ENCODE data around the gene ATP8A2.

ATP8A2 gene

DNA sequence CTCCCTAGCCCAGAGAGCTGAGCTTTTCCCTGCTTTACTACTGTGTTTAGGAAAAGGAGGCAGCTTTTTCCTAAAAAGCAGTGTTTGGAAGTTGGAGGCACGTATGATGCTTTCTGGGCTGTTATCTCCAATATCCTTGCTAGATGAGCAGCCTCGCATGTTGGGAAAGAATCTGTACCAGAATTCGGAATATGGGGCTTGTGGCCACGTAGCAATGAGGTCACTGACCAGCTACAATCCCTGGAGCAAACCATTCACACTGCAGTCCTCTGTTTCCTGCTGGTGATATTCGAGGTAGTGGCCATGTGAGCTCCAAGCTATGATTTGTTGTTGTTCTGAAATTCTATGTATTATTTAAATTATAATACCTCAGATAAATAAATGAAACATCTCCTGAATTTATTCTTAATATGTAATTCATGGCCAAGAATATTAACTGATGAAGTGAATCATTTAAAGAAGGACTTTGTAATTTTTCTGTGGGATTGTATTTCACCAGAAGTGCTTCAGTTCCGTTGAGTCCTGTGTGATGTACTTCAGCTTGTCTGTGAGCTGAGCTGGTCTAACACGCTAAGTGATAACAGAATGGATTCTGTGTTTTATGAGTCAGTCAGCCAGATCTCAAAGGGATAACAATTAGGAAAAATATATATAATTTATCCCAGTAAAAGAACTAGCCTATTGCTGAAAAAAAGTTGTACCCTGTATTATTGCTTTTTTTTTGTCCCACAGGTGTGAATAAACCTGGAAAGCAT is 360.5 kb downstream of the ATP8A2 start:
- no peak for DNase-seq (ENCODE audit: low spot score)

- peak; percentile 54 for DNase-seq (ENCODE audit: low spot score)
Observed at GRCh38 chr13:25733001-25733491, 361.3 kb downstream of the ATP8A2 start.

DNA sequence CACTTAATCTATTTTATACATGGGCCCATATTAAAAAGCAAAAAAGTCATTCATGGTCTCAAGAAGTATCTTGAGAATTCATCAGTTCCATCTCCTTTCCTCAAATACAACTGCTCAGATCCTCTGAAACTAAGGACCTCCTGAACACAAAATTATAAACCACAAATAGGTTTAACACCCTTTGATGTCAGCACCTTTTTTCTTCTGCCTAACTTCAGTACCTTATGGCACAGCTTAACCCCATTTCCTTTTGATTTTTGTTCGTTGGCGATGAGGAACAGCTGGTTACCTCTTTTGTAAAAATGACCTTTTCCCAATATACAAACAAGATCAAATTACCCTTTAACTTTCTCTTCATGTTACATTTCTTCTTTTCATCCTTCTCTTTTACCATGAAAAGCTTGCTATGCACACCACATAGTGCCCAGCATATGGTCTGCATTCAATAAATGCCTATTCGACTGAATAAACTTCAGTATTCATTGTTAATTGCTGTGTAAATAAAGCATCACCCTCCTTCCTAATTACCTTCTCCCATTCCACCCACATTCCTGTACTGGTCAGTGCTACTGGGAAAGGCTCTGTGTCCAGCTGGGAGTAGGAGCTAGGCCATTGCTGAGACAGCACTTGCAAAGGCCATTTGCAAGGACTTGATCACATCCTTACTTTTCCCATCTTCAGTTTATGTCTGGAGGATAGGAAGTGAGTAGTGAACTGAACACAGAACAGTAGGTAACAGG is 362.1 kb downstream of the ATP8A2 start:
- peak; percentile 12 for DNase-seq (ENCODE audit: low spot score)

GRCh38 chr13:25738342-25739196 is 366.8 kb downstream of the ATP8A2 start:
- peak; percentile 10 for DNase-seq (ENCODE audit: low spot score)

GRCh38 chr13:25739376-25739775 is 367.6 kb downstream of the ATP8A2 start:
- no peak for DNase-seq (ENCODE audit: low spot score)

GRCh38 chr13:25741796-25742195 is 370.0 kb downstream of the ATP8A2 start:
- DNase-seq (ENCODE audit: low spot score), result no peak

- DNase-seq (ENCODE audit: low spot score), result no peak
Observed at GRCh38 chr13:25742220-25742619, 370.4 kb downstream of the ATP8A2 start.

DNA sequence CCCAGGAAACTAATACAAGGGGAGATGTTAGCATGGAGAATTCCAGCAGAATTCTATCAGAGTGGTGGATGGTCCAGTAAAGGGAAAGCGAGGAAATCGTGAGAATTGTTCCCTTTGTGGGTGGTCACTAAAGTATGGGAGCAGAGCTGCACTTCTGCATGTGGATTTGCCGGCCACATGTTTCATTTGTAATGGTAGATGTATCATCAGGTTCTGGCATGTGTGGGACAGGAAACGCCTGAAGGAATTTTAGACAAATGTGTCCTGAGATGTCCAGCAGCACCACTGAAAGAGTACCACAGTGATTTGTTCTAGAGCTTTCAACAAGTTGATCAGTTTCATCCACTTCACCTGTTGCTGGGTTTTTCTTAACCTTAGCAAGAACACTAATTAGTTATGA is 371.6 kb downstream of the ATP8A2 start:
- no peak for DNase-seq (ENCODE audit: low spot score)

DNA sequence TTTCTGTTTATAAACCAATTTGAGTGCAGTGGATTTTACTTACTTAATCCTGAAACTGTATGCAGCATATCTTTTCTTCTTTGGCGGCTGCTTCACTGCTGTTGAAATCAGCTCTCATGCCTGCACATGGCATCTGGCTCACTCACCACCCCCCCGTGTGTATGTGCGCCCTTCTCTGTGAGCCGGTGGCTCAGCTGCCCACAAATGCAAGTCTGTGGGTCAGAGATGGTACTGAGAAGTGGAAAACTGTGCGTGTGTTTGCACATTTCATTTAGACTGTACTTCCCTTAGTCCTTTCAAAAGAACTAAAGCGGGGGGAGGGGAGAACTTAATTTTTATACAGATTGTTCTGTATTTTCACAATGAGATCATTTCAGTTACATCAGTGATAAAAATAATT is 372.4 kb downstream of the ATP8A2 start:
- DNase-seq (ENCODE audit: low spot score), result no peak

DNA sequence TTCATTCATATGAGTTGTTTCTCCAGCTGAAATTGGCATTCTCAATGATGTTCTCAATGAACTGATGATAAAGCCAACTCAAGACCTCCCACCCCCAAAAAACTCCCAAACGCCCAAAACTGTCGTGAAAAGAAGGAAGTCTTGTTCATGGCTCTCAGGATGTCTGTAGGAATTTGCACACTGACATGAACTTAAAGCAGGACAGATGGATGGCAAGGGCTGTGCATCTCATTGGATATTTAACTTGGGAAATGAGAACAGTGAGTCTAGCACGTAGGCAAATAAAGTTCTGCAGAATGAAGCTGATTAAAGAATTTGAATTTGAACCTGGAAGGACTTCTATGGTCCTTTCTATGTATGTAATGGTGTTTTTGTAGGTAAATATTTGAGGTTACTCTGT is 374.4 kb downstream of the ATP8A2 start:
- DNase-seq (ENCODE audit: low spot score), result no peak

DNA sequence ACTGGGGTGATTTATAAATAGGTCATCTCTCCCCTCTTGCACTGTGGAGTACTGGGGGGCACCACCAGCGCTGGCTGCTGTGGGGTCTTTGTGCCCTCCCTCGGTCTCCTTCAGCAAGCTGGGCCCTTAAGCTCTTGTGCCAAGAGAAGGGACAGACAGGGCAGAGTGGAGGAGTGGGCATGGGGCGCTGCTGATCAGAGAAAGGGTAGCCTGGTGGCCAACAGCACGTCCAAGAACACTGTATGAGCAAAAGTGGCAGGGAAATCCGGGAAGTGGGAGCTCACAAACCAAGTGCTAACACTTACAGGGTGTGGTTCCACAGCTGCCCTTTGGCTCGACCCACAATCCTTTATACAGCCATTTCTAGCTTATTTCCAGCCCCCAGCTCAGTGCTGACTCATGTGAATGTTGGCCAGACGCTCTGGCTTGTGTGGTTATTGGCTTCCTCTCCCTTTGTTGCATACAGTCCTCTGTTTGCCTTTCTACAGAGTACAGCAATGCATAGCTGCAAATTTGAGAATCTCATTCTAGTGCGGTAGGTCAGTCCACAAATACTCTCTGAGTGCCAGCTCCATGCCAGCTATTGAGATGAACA is 381.3 kb downstream of the ATP8A2 start:
- DNase-seq (ENCODE audit: low spot score), result peak; percentile 73

- DNase-seq (ENCODE audit: low spot score), result no peak
Observed at GRCh38 chr13:25753976-25754375, 382.2 kb downstream of the ATP8A2 start.

DNA sequence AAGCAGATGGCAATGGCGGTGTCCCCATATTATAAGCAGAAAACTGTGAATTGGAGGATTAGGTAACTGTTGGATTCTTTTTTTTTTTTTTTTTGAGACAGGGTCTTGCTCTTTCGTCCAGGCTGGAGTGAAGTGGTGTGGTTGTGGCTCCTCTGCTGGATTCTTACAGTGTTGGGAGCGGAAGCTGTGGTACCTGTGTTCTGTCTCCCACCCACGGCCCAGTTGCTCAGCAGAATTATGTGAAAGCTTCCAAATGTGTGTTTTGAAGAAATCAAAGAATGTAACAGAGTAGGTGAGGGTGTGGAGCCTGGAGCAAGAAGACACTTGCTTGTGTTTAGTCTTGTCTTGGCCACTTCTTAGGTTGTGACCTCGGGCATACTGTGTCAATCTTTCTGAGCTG is 384.5 kb downstream of the ATP8A2 start:
- DNase-seq (ENCODE audit: low spot score), result no peak

GRCh38 chr13:25756912-25757311 is 385.1 kb downstream of the ATP8A2 start:
- no peak for DNase-seq (ENCODE audit: low spot score)

DNA sequence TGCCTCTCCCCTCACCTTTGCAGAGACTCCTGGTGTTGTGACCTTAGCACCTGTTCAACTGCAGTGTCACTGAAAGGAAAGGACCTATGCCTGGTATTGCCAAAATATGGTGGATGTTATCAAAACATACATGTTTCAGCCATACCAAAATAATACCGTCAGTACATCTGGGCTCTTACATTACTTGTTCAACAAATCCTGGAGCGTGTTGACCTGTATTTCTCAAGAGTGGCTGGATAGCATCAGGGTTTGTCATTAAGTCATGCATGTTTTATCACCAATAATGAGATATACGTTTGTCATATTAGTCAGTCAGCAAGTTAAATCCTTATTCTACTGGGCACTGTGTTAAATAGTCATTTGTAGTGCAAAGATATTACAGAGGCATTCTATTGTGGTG is 389.3 kb downstream of the ATP8A2 start:
- DNase-seq (ENCODE audit: low spot score), result no peak

DNA sequence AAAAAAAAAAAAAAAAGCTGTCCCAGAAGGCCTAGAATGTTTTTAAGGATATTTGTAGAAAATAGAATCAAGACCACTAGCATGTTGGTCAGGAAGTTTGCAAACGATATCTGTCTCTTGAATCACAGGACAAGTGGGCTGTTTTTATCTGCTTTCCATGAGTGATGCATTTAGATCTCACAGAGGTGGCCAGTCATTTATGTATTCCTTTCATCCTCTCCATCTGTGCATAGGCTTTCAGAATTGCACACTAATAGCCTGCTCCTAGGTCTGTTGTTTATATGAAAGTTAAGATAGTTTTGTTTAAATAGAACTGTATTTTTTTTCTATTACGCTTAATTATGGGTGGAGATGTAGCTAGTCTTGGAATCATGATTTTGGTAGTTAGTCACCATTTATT is 390.5 kb downstream of the ATP8A2 start:
- DNase-seq (ENCODE audit: low spot score), result no peak

DNA sequence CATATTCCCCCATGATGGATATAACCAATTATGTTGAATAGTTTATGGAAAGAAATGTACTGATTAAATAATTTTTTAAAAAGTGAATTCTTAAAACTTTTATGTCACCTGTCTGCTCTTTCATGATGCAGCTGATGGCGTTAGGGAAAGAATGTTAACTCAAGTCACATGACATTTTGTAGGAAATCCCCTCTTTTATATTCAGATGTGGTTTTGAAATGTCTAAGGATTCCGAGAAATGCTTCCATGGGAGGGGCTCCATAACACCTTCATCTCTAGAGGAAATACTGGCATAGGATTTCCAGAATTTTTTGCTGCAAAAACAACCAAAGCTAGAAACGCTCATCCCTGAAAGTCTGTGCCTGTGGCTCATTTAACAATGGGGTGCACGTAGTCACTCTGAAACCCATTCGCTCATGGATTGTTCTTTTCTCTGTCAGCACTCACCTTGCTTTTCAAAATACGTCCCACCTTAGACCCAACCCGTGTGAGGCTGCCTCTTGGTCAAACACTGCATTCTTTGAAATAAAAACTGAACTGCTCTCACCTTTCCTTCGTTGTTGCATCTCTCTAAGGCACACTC is 391.1 kb downstream of the ATP8A2 start:
- DNase-seq (ENCODE audit: low spot score), result peak; percentile 13

- no peak for DNase-seq (ENCODE audit: low spot score)
Observed at GRCh38 chr13:25764378-25764777, 392.6 kb downstream of the ATP8A2 start.

DNA sequence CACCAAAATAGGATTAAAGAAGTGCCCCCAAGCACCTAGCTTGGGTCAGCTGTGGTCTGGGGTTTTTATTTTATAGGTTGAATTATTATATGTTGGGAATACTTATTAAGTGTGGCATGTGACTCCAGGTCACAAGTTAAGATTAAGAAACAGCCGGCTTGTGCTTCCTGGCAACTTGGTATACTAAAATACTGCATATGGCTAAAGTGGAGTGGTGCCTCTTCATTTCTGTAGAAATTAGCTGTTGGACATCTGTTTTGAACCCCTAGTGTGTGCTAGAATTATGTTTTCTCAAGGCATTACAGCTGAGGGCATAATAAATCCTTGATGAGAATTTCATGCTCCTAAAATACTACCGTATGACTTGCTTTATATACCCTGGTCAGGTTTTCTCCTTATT is 393.5 kb downstream of the ATP8A2 start:
- no peak for DNase-seq (ENCODE audit: low spot score)

DNA sequence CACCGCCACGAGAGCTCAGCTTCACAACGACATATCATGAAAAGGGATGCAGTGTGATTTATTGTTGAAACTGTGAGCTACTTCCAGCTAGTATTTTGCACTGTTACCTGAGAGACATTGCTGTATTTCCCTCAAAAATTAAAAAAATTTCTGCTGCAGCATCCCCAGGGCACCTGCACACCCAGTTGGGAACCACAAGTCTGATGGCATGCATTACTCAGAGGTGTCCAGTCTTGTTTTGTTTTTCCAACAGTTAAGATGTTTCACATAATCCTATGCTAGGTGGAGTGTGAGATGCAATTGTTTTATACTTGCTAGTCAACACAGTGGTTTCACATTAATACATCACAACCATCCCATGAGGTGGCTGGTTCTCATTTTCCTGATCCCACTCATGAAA is 394.8 kb downstream of the ATP8A2 start:
- no peak for DNase-seq (ENCODE audit: low spot score)

DNA sequence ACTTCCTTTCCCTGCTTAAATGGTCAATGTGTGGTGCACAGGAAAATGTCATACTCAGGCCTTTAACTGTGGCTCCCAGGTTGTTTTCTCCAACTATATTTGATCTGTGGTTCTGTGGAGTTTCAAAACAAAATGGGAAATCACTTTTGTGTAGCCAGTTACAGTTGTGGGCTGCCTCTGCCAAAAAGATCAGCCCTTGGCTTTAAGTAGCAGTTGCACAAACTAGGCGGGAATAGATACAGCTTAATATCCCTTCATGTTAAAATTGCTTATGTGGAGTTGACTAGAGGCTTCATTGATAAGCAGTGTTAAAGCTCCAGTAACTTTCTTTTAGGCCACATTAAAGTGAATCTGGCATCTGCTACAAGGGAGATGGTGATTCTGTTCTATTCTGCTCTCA is 395.2 kb downstream of the ATP8A2 start:
- DNase-seq (ENCODE audit: low spot score), result no peak

- DNase-seq (ENCODE audit: low spot score), result no peak
Observed at GRCh38 chr13:25768376-25768775, 396.6 kb downstream of the ATP8A2 start.

All from SW480 (cell line).